GM19455 (cell line): ENCODE data around the gene ARAF.

ENCODE experiments used
- ATAC-seq: cut with Tn5 transposase; IDR thresholded peaks from one replicate; pipeline ENCODE4 v1.9.1; 2021; ENCODE audit not compliant: unreplicated experiment

ARAF gene

GRCh38 chrX:47619486-47620302 lies 58.7 kb downstream of the ARAF start, which contains the start of gene SYN1:
Gene SYN1 (minus strand): TSS chrX:47619857. CDS start chrX:47619728, 129 bp downstream.
- peak; percentile 64 for ATAC-seq

DNA sequence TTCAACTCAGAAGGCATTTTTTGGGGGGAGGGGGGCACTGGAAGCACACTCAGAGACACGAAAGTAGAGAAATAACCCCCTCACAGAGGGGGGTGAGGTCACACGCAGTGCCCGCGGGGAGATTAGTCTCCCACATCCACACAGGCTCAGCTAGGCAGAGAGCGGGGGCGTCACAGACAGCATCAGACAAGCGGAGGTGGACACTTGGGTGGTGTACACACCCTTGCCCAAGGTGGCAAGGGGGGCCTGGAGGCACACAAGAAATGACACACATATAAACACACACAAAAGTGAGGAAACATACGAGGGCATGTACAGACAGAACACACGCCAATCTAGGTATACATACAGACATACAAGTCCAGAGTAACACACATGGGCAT lies 59.3 kb downstream of the ARAF start:
- no peak for ATAC-seq
